Stimulated activated CD4-positive, alpha-beta T cell treated with anti-CD3 and anti-CD28 coated beads, Interleukin-1b, Interleukin-23, amount 100 ng/mL, for 4 hours (primary cell): Measurements from ENCODE around the gene MAN2B1.
"Not testable (repeated sequence)": the region's sequence is repeated elsewhere in the genome, so short reads cannot be mapped to it uniquely, and the experiment has no call there.

Source experiments
- DNase-seq, 2 donors: peaks; one replicate each; pipeline ENCODE4 v3.0.0-alpha.2; 2020; ENCODE audit warnings: low read depth in 2 of 2

Gene MAN2B1

GRCh38 chr19:12657966-12658365 is 8.6 kb downstream of the MAN2B1 start:
- DNase-seq, result no peak

GRCh38 chr19:12656899-12657571 is 9.5 kb downstream of the MAN2B1 start:
- peak in 1 of 2 donors; percentile 16 for DNase-seq

- no peak for DNase-seq
Observed at GRCh38 chr19:12655546-12655945, 11.0 kb downstream of the MAN2B1 start.

GRCh38 chr19:12652219-12652618 is 14.3 kb downstream of the MAN2B1 start:
- DNase-seq, result no peak

GRCh38 chr19:12649941-12650340 is 16.6 kb downstream of the MAN2B1 start:
- DNase-seq, result no peak

GRCh38 chr19:12648088-12648487 is 18.5 kb downstream of the MAN2B1 start:
- no peak for DNase-seq

- DNase-seq, result peak in 1 of 2 donors; percentile 30
Observed at GRCh38 chr19:12647490-12648071, 19.0 kb downstream of the MAN2B1 start.

- no peak for DNase-seq
Observed at GRCh38 chr19:12647047-12647446, 19.5 kb downstream of the MAN2B1 start.

GRCh38 chr19:12646551-12646950 is 20.0 kb downstream of the MAN2B1 start:
- DNase-seq, result no peak

GRCh38 chr19:12643716-12644115 is 22.8 kb downstream of the MAN2B1 start:
- not testable (repeated sequence) for DNase-seq

- no peak for DNase-seq
Observed at GRCh38 chr19:12642506-12642905, 24.0 kb downstream of the MAN2B1 start.

- DNase-seq, result no peak
Observed at GRCh38 chr19:12641456-12641855, 25.1 kb downstream of the MAN2B1 start.

- DNase-seq, result peak; percentile 80 to 86
Observed at GRCh38 chr19:12639901-12640613, 26.5 kb downstream of the MAN2B1 start.

GRCh38 chr19:12638611-12639182 is 27.8 kb downstream of the MAN2B1 start:
- DNase-seq, result no peak

- DNase-seq, result no peak
Observed at GRCh38 chr19:12636631-12637030, 29.9 kb downstream of the MAN2B1 start.

GRCh38 chr19:12629215-12629614 is 37.3 kb downstream of the MAN2B1 start:
- no peak for DNase-seq

- no peak for DNase-seq
Observed at GRCh38 chr19:12628040-12629022, 38.2 kb downstream of the MAN2B1 start.

GRCh38 chr19:12626958-12627357 is 39.6 kb downstream of the MAN2B1 start:
- no peak for DNase-seq

GRCh38 chr19:12623361-12624031 is 43.0 kb downstream of the MAN2B1 start:
- no peak for DNase-seq

GRCh38 chr19:12621253-12622024 is 45.1 kb downstream of the MAN2B1 start:
- DNase-seq, result not testable (repeated sequence)
